HEK293 (cell line): ENCODE results near the gene ELOVL1.

ENCODE experiments used
- CTCF ChIA-PET: fragments of 350-600 bp; formaldehyde crosslinking; extraction: SDS; loops from one replicate; lab custom pipeline; 2021; ENCODE audit warnings: antibody characterized with exemption; lab: Yijun Ruan, JAX
- POLR2A ChIA-PET: fragments of 300-600 bp; formaldehyde crosslinking; extraction: SDS; loops from one replicate; lab custom pipeline; 2020; ENCODE audit warnings: antibody characterized with exemption, inconsistent platforms; lab: Yijun Ruan, JAX
- H3K27ac ChIP-seq: fragments of 200-500 bp; sonication (Bioruptor generic); 2 replicates; pipeline ENCODE4 v1.5.1; 2014; ENCODE audit warnings: low read depth, low read length, control low read depth, inconsistent platforms; ENCODE audit errors: extremely low read depth
- H3K36me3 ChIP-seq, 2 experiments: fragments of 200-500 bp in 1 of 2; sonication (Bioruptor generic) in 1 of 2; 1 replicate in 1 of 2; 2 replicates in 1 of 2; pipeline ENCODE4 v1.5.1; 2014 to 2017; ENCODE audit warnings: inconsistent platforms in 2 of 2, low read length in 2 of 2; ENCODE audit not compliant: control insufficient read depth in 2 of 2, insufficient read depth in 1 of 2
- H3K4me1 ChIP-seq: fragments of 200-500 bp; sonication (Bioruptor generic); 2 replicates; pipeline ENCODE4 v1.5.1; 2014; ENCODE audit warnings: mild to moderate bottlenecking, low read length, inconsistent platforms; ENCODE audit not compliant: control insufficient read depth, insufficient read depth
- H3K4me3 ChIP-seq: 2 replicates; pipeline ENCODE4 v1.5.1; 2011; ENCODE audit warnings: low read depth, mild to moderate bottlenecking, control low read depth, low read length, moderate library complexity
- H3K9me3 ChIP-seq: fragments of 200-500 bp; sonication (Bioruptor generic); 2 replicates; pipeline ENCODE4 v1.5.1; 2014; ENCODE audit warnings: low read depth, low read length, inconsistent platforms; ENCODE audit not compliant: control insufficient read depth, insufficient read depth
- GFI1B ChIP-seq: fragments of 450-650 bp; formaldehyde crosslinking; IDR thresholded peaks from 2 replicates; pipeline ENCODE4 v1.5.1; 2016; ENCODE audit warnings: missing biosample characterization, missing genetic modification characterization
- IKZF3 ChIP-seq: fragments of 450-650 bp; IDR thresholded peaks from 2 replicates; pipeline ENCODE4 v1.5.0; 2018; ENCODE audit warnings: missing biosample characterization, mild to moderate bottlenecking, missing genetic modification characterization, moderate library complexity
- KLF1 ChIP-seq: fragments of 450-650 bp; formaldehyde crosslinking; IDR thresholded peaks from 2 replicates; pipeline ENCODE4 v1.5.1; 2016; ENCODE audit warnings: missing biosample characterization, missing genetic modification characterization
- OSR2 ChIP-seq: fragments of 450-650 bp; formaldehyde crosslinking; IDR thresholded peaks from 2 replicates; pipeline ENCODE4 v1.5.1; 2016; ENCODE audit warnings: missing biosample characterization, missing genetic modification characterization
- OVOL3 ChIP-seq: fragments of 450-650 bp; formaldehyde crosslinking; IDR thresholded peaks from 2 replicates; pipeline ENCODE4 v1.5.1; 2016; ENCODE audit warnings: missing biosample characterization, missing genetic modification characterization
- PRDM4 ChIP-seq: fragments of 450-650 bp; formaldehyde crosslinking; IDR thresholded peaks from 2 replicates; pipeline ENCODE4 v1.5.1; 2017; ENCODE audit warnings: missing biosample characterization, missing genetic modification characterization
- PRDM6 ChIP-seq: fragments of 450-650 bp; formaldehyde crosslinking; IDR thresholded peaks from 2 replicates; pipeline ENCODE4 v1.5.1; 2017; ENCODE audit warnings: missing biosample characterization, missing genetic modification characterization
- SP2 ChIP-seq: fragments of 450-650 bp; formaldehyde crosslinking; IDR thresholded peaks from 2 replicates; pipeline ENCODE4 v1.5.1; 2016; ENCODE audit warnings: missing biosample characterization, missing genetic modification characterization
- TCF7L2 ChIP-seq: IDR thresholded peaks from 2 replicates; pipeline ENCODE4 v1.6.1; 2011; ENCODE audit warnings: low read depth, mild to moderate bottlenecking, inconsistent platforms, low read length, moderate library complexity, borderline replicate concordance
- WT1 ChIP-seq: fragments of 450-650 bp; formaldehyde crosslinking; IDR thresholded peaks from 2 replicates; pipeline ENCODE4 v1.5.1; 2016; ENCODE audit warnings: missing biosample characterization, missing genetic modification characterization
- ZBTB44 ChIP-seq: fragments of 450-650 bp; IDR thresholded peaks from 2 replicates; pipeline ENCODE4 v1.5.1; 2018; ENCODE audit warnings: missing biosample characterization, mild to moderate bottlenecking, missing genetic modification characterization
- ZNF155 ChIP-seq: fragments of 450-650 bp; formaldehyde crosslinking; IDR thresholded peaks from 2 replicates; pipeline ENCODE4 v1.5.1; 2016; ENCODE audit warnings: missing biosample characterization, missing genetic modification characterization
- ZNF214 ChIP-seq: fragments of 450-650 bp; formaldehyde crosslinking; IDR thresholded peaks from 2 replicates; pipeline ENCODE4 v1.5.1; 2017; ENCODE audit warnings: missing biosample characterization, mild to moderate bottlenecking, missing genetic modification characterization, borderline replicate concordance
- ZNF24 ChIP-seq: fragments of 450-650 bp; formaldehyde crosslinking; IDR thresholded peaks from 2 replicates; pipeline ENCODE4 v1.5.1; 2016; ENCODE audit warnings: missing biosample characterization, missing genetic modification characterization
- ZNF449 ChIP-seq: fragments of 450-650 bp; formaldehyde crosslinking; IDR thresholded peaks from 2 replicates; pipeline ENCODE4 v1.5.1; 2017; ENCODE audit warnings: missing biosample characterization, mild to moderate bottlenecking, missing genetic modification characterization, moderate library complexity
- ZNF514 ChIP-seq: fragments of 450-650 bp; formaldehyde crosslinking; IDR thresholded peaks from 2 replicates; pipeline ENCODE4 v1.5.1; 2016; ENCODE audit warnings: missing biosample characterization, missing genetic modification characterization
- ZNF580 ChIP-seq: fragments of 450-650 bp; formaldehyde crosslinking; IDR thresholded peaks from 2 replicates; pipeline ENCODE4 v1.5.1; 2016; ENCODE audit warnings: missing biosample characterization, missing genetic modification characterization
- ZNF610 ChIP-seq: fragments of 450-650 bp; formaldehyde crosslinking; IDR thresholded peaks from 2 replicates; pipeline ENCODE4 v1.5.1; 2016; ENCODE audit warnings: missing biosample characterization, missing genetic modification characterization, borderline replicate concordance
- ZNF747 ChIP-seq: fragments of 450-650 bp; formaldehyde crosslinking; IDR thresholded peaks from 2 replicates; pipeline ENCODE4 v1.5.1; 2016; ENCODE audit warnings: missing biosample characterization, missing genetic modification characterization
- ZNF792 ChIP-seq: fragments of 450-650 bp; formaldehyde crosslinking; IDR thresholded peaks from 2 replicates; pipeline ENCODE4 v1.5.1; 2016; ENCODE audit warnings: missing biosample characterization, missing genetic modification characterization
- ZNF843 ChIP-seq: fragments of 450-650 bp; formaldehyde crosslinking; IDR thresholded peaks from 2 replicates; pipeline ENCODE4 v1.5.1; 2016; ENCODE audit warnings: missing biosample characterization, missing genetic modification characterization

ELOVL1 gene

GRCh38 chr1:43392702-43393101, 24.9 kb upstream of the ELOVL1 start:
- no peak overlapping the region for H3K27ac ChIP-seq
- no peak overlapping the region for H3K4me3 ChIP-seq
- peak; percentile 69; the same call in 1 of the 2 replicates for TF ChIP-seq OSR2 (tag by site-specific recombination)
- 0 out of 2 replicates have a peak, but pooled peaks have one; percentile 35 for TF ChIP-seq ZNF580
- TF ChIP-seq OVOL3 = peak; percentile 40; the same call in 1 of the 2 replicates
- TF ChIP-seq KLF1 = peak; percentile 36; the same call in 1 of the 2 replicates
- TF ChIP-seq PRDM6 (tag by site-specific recombination) = peak; percentile 38; the same call in 1 of the 2 replicates
- peak; percentile 35; the same call in 1 of the 2 replicates for TF ChIP-seq WT1
- TF ChIP-seq ZNF155 = no peak
- TF ChIP-seq ZNF843 = peak; percentile 48; the same call in 1 of the 2 replicates
- TF ChIP-seq IKZF3 (tag by site-specific recombination) = peak; percentile 18; the same call in 1 of the 2 replicates
- no peak for TF ChIP-seq TCF7L2
- TF ChIP-seq GFI1B (tag by site-specific recombination) = 0 out of 2 replicates have a peak, but pooled peaks have one; percentile 35
- peak; percentile 67 for TF ChIP-seq PRDM4 (tag by site-specific recombination)
- TF ChIP-seq ZBTB44 (tag by site-specific recombination) = 0 out of 2 replicates have a peak, but pooled peaks have one; percentile 45
- 0 out of 2 replicates have a peak, but pooled peaks have one; percentile 37 for TF ChIP-seq ZNF24 (tag by site-specific recombination)
- no peak for TF ChIP-seq ZNF747
- no peak for TF ChIP-seq ZNF610 (tag by site-specific recombination)
- peaks cover 0 to 9% of the 10 kb centered on the region in 2 experiments; a peak in 2 of 3 replicates for H3K36me3 ChIP-seq
- POLR2A ChIA-PET = interaction anchor here (0.6 to 0.7 kb wide), 4 partner anchors 7 to 417 kb away, joined by 4 to 8 read pairs (median 6); no protein-coding TSS in a partner anchor
- no peaks in the 10 kb centered on the region for H3K9me3 ChIP-seq
- peaks cover 11% of the 10 kb centered on the region for H3K4me1 ChIP-seq
- CTCF ChIA-PET = interaction anchor here (0.7 kb wide), 1 partner anchor 867 kb away, joined by 3 read pairs; no protein-coding TSS in a partner anchor

- ChIA-PET CTCF (interaction anchor here (0.6 to 1.6 kb wide), 4 partner anchors 32 to 561 kb away, joined by 3 to 8 read pairs (median 4); no protein-coding TSS in a partner anchor), POLR2A (interaction anchor here (0.6 to 2.8 kb wide), 9 partner anchors 13 to 304 kb away, joined by 3 to 20 read pairs (median 6); partner anchors contain the start of genes CDC20 and ELOVL1)
- Histone ChIP-seq H3K4me3 (peak within 1 kb of the TSS; percentile 61), H3K36me3 (peaks cover 5 to 40% of the 10 kb centered on the region in 2 experiments; a peak in 2 of 3 replicates), H3K27ac (peak within 1 kb of the TSS; percentile 67), H3K9me3 (no peaks in the 10 kb centered on the region), H3K4me1 (no peaks in the 10 kb centered on the region)
- no peak for TF ChIP-seq ZNF792 (tag by site-specific recombination)
- peak; percentile 83 for TF ChIP-seq ZNF449 (tag by site-specific recombination)
- peak; percentile 98 for TF ChIP-seq SP2 (tag by site-specific recombination)
- TF ChIP-seq KLF1 = peak; percentile 53; the same call in 1 of the 2 replicates
- no peak for TF ChIP-seq GFI1B (tag by site-specific recombination)
- TF ChIP-seq ZNF514 (tag by site-specific recombination) = no peak
- TF ChIP-seq ZNF214 (tag by site-specific recombination) = no peak
Measured at GRCh38 chr1:43389326-43390313, 21.8 kb upstream of the ELOVL1 start, which contains the start of the genes MED8 and SZT2. Gene MED8 (minus strand): TSS chr1:43389800. CDS start chr1:43389764, 36 bp downstream. Gene SZT2 (plus strand): TSS chr1:43389899. CDS start chr1:43389969, 70 bp downstream.
